ENCODE measurements around the gene PPP3CB. TPM values are rescaled to one million over a fixed set of nuclear protein-coding genes. Genes with fewer than 3 reads are reported as not detected.

PPP3CB gene
- total RNA-seq, result 10 to 100 TPM; 60.1 to 91.6 (median 68.7) TPM

DNA sequence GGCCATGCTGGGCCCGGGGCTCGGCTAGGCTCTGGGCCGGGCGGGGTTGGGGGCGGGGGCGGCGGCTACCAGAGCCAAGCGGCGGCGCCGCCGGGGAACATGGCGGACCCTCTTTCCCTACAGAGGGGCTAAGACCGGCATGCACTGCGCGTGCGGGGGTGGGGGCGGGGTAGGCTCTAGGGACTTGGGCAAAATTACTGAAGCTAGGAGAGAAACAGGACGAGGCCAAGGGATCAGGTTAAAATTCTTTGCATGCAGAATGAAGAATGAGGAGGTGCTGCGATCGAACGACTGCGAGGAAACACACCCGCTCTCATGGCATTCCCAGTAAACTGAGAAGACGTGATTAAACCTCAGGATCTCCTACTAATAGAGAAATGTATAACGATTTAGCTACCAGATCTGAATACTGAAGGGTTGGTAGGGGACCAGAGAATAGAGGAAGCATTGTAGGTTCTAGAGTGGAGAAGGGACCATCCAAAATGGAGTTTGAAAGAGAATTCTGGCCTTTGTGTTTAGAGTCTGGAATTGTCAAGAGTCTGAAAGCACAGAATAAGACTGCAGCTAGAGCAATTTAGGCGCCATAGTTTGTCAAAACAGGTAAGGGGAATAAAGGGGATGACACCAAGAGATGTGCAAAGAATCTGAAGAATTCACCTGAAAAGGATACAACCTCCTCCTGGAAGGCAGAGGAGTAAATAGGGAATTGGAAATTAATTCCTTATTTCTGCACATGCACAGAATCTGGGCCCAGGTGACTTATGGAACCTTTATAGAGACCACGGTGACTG, at the start of gene PPP3CB:
Gene PPP3CB, minus strand, starts transcription at position 141 of the 791 bp plus-strand sequence. Its CDS starts 135 bp downstream, at position 6.
- DNase-seq, result peak; percentile 84 to 90
- ATAC-seq, result peak; percentile 89 to 91
- intact Hi-C loops (cut with DNase I; ENCODE audit: low total_unique reads), result loop anchor here (2.0 to 5.0 kb wide), 2 partner anchors 81 to 244 kb away; partner anchors contain the start of genes ANXA7 and MRPS16
- TF ChIP-seq CTCF (IDR thresholded peaks at IDR 0.05 in 4 of 5, conservative IDR thresholded peaks at IDR 0.05 in 1 of 5), result no peak
- TF ChIP-seq POLR2A (IDR thresholded peaks at IDR 0.05), result no peak
- in situ Hi-C loops (cut with MboI; ENCODE audit: low sequenced_read_pairs in 4 of 4), result no loop called here
- Histone ChIP-seq H3K4me3 (peak within 1 kb of the TSS; percentile 79 to 99 (median 90)), H3K36me3 (peaks cover 0 to 41% of the 10 kb centered on the region in 2 donors), H3K27me3 (no peaks in the 10 kb centered on the region), H3K4me1 (peaks cover 46 to 48% of the 10 kb centered on the region in 2 donors), H3K27ac (peak within 1 kb of the TSS; percentile 93 to 99 (median 96)), H3K9me3 (no peaks in the 10 kb centered on the region)

GRCh38 chr10:73545357-73545756, 49.5 kb upstream of the PPP3CB start:
- no peak for TF ChIP-seq CTCF (IDR thresholded peaks at IDR 0.05 in 4 of 5, conservative IDR thresholded peaks at IDR 0.05 in 1 of 5)
- no peak for TF ChIP-seq POLR2A (IDR thresholded peaks at IDR 0.05)
- H3K36me3 ChIP-seq, result peaks cover 0 to 48% of the 10 kb centered on the region in 2 donors
- H3K27ac ChIP-seq, result peak overlapping the region; percentile 22 to 76 (median 63)

DNA sequence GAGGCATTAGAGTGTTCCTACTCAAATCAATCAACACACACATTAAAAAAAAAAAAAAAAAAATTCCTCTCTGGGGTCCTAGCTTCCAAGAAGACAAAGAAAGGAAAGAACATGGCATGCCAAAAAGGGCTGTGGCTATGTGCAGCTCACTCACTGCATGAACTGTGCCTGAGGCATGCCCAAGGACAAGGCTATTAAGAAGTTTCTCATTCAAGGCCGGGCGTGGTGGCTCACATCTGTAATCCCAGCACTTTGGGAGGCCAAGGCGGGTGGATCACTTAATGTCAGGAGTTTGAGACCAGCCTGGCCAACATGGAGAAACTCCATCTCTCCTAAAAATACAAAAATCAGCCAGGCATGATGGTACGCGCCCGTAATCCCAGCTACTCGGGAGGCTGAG, 41.9 kb upstream of the PPP3CB start:
- no peak for DNase-seq
- no peak for ATAC-seq
- in situ Hi-C loops (cut with MboI; ENCODE audit: low sequenced_read_pairs in 4 of 4), result loop anchor here in 1 of 4 donors (25.0 kb wide), 1 partner anchor 225 kb away; a partner anchor contains a TSS

More at GRCh38 chr10:73545357-73545756, 49.5 kb upstream of the PPP3CB start:
- Histone ChIP-seq H3K27me3 (no peaks in the 10 kb centered on the region), H3K9me3 (no peaks in the 10 kb centered on the region), H3K4me1 (peaks cover 28 to 31% of the 10 kb centered on the region in 2 donors), H3K4me3 (no peak overlapping the region)
- intact Hi-C loops (cut with DNase I; ENCODE audit: low total_unique reads), result no loop called here
- in situ Hi-C loops (cut with MboI; ENCODE audit: low sequenced_read_pairs in 4 of 4), result loop anchor here in 1 of 4 donors (25.0 kb wide), 1 partner anchor 217 kb away; a partner anchor contains a TSS
- DNase-seq (no peak), ATAC-seq (no peak)

DNA sequence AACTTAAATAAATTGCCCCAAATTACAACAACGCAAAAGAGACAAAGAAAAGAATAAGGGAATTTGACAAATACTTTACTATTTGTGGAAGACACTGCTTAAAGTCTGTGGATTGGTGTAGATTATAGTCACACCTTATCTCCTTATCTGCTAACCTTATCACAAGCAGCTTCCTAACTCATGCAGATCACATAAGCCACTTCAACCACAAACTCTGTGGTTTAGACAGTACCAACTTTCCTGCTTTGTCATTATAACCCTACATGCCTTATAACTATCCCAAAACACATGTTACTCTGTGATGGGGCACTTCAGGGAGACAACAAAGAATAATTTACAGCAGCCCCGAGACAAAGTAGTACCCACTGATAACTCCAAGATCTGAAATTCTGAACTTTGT, 41.5 kb upstream of the PPP3CB start:
- intact Hi-C loops (cut with DNase I; ENCODE audit: low total_unique reads) (no loop called here), in situ Hi-C loops (cut with MboI; ENCODE audit: low sequenced_read_pairs in 4 of 4) (loop anchor here in 1 of 4 donors (25.0 kb wide), 1 partner anchor 225 kb away; a partner anchor contains a TSS)

More for the DNA sequence above, 41.9 kb upstream of the PPP3CB start:
- TF ChIP-seq POLR2A (IDR thresholded peaks at IDR 0.05) (no peak), CTCF (IDR thresholded peaks at IDR 0.05 in 4 of 5, conservative IDR thresholded peaks at IDR 0.05 in 1 of 5) (no peak)
- peak overlapping the region; percentile 15 to 76 (median 54) for H3K27ac ChIP-seq
- H3K4me1 ChIP-seq, result peaks cover 0 to 18% of the 10 kb centered on the region in 2 donors
- H3K27me3 ChIP-seq, result no peaks in the 10 kb centered on the region
- H3K9me3 ChIP-seq, result no peaks in the 10 kb centered on the region
- H3K4me3 ChIP-seq, result no peak overlapping the region
- intact Hi-C loops (cut with DNase I; ENCODE audit: low total_unique reads), result no loop called here
- H3K36me3 ChIP-seq, result peaks cover 0 to 97% of the 10 kb centered on the region in 2 donors

More for the DNA sequence above, 41.5 kb upstream of the PPP3CB start:
- Histone ChIP-seq H3K36me3 (peaks cover 0 to 97% of the 10 kb centered on the region in 2 donors), H3K4me3 (no peak overlapping the region), H3K9me3 (no peaks in the 10 kb centered on the region), H3K27ac (peak overlapping the region; percentile 15 to 76 (median 54)), H3K27me3 (no peaks in the 10 kb centered on the region), H3K4me1 (peaks cover 0 to 18% of the 10 kb centered on the region in 2 donors)
- DNase-seq, result no peak
- TF ChIP-seq POLR2A (IDR thresholded peaks at IDR 0.05) (no peak), CTCF (IDR thresholded peaks at IDR 0.05 in 4 of 5, conservative IDR thresholded peaks at IDR 0.05 in 1 of 5) (no peak)
- no peak for ATAC-seq

All from gastrocnemius medialis (tissue), 4 donors.